ENCODE results near the gene TPD52L2.

Gene TPD52L2

DNA sequence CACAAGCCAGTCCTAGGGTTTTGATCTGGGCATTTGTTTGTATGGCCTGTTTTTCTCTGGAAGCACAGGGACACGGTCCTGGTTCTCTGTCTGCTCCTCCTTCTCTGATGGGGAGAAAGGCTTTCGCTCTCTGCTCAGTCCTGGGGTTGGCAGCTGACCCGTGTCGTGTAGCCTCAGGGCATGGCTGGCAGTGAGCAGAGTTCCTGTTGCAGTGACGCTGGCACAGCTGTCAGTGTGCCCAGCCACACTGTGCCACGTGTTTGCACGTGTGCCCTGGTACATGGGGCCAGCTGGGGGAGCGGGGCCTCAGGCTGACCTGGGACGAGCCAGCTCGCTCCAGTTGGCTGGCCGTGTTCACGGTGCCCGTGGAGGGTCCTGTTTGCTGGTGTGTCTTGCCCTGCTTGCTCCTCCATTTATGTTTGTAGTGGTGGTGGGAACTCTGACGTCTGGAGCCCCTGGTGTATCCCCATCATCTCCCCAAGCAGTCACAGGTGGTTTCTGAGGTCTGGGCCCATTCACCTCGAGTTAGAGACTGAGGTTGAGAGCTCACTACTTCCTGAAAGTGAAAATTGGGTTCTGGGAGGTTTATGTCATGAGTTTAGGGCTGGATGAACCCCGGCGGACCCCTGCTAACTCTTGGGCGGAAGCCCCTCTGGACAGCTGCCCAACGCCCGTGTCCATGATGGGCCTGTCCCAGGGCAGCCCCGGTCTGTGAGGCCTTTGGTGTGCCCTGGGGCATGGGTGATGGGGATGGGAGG lies 19.6 kb downstream of the TPD52L2 start:
- TF ChIP-seq ZNF70 (CRISPR knock-in tag; IDR thresholded peaks at IDR 0.05) (no peak), PPARA (CRISPR knock-in tag; IDR thresholded peaks at IDR 0.05; ENCODE audit: borderline replicate concordance) (no peak), GLIS3 (CRISPR knock-in tag; IDR thresholded peaks at IDR 0.05) (no peak), SNAI2 (CRISPR knock-in tag; IDR thresholded peaks at IDR 0.05) (no peak), ZFP30 (CRISPR knock-in tag; IDR thresholded peaks at IDR 0.05) (no peak), ZNF565 (CRISPR knock-in tag; conservative IDR thresholded peaks at IDR 0.05; ENCODE audit: low read depth) (no peak), ZNF8 (CRISPR knock-in tag; IDR thresholded peaks at IDR 0.05) (no peak), TOX (CRISPR knock-in tag; IDR thresholded peaks at IDR 0.05; ENCODE audit: borderline replicate concordance) (no peak), BACH2 (CRISPR knock-in tag; IDR thresholded peaks at IDR 0.05; ENCODE audit: borderline replicate concordance) (no peak), ZFP3 (CRISPR knock-in tag; IDR thresholded peaks at IDR 0.05) (no peak)
- TF ChIP-seq, protein P1, sequence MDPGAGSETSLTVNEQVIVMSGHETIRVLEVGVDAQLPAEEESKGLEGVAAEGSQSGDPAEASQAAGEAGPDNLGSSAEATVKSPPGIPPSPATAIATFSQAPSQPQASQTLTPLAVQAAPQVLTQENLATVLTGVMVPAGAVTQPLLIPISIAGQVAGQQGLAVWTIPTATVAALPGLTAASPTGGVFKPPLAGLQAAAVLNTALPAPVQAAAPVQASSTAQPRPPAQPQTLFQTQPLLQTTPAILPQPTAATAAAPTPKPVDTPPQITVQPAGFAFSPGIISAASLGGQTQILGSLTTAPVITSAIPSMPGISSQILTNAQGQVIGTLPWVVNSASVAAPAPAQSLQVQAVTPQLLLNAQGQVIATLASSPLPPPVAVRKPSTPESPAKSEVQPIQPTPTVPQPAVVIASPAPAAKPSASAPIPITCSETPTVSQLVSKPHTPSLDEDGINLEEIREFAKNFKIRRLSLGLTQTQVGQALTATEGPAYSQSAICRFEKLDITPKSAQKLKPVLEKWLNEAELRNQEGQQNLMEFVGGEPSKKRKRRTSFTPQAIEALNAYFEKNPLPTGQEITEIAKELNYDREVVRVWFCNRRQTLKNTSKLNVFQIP (CRISPR knock-in tag; IDR thresholded peaks at IDR 0.05; ENCODE audit: borderline replicate concordance, low read depth): no peak
- TF ChIP-seq, protein P2, sequence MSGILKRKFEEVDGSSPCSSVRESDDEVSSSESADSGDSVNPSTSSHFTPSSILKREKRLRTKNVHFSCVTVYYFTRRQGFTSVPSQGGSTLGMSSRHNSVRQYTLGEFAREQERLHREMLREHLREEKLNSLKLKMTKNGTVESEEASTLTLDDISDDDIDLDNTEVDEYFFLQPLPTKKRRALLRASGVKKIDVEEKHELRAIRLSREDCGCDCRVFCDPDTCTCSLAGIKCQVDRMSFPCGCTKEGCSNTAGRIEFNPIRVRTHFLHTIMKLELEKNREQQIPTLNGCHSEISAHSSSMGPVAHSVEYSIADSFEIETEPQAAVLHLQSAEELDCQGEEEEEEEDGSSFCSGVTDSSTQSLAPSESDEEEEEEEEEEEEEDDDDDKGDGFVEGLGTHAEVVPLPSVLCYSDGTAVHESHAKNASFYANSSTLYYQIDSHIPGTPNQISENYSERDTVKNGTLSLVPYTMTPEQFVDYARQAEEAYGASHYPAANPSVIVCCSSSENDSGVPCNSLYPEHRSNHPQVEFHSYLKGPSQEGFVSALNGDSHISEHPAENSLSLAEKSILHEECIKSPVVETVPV (CRISPR knock-in tag; IDR thresholded peaks at IDR 0.05): no peak
- TF ChIP-seq, protein P3, sequence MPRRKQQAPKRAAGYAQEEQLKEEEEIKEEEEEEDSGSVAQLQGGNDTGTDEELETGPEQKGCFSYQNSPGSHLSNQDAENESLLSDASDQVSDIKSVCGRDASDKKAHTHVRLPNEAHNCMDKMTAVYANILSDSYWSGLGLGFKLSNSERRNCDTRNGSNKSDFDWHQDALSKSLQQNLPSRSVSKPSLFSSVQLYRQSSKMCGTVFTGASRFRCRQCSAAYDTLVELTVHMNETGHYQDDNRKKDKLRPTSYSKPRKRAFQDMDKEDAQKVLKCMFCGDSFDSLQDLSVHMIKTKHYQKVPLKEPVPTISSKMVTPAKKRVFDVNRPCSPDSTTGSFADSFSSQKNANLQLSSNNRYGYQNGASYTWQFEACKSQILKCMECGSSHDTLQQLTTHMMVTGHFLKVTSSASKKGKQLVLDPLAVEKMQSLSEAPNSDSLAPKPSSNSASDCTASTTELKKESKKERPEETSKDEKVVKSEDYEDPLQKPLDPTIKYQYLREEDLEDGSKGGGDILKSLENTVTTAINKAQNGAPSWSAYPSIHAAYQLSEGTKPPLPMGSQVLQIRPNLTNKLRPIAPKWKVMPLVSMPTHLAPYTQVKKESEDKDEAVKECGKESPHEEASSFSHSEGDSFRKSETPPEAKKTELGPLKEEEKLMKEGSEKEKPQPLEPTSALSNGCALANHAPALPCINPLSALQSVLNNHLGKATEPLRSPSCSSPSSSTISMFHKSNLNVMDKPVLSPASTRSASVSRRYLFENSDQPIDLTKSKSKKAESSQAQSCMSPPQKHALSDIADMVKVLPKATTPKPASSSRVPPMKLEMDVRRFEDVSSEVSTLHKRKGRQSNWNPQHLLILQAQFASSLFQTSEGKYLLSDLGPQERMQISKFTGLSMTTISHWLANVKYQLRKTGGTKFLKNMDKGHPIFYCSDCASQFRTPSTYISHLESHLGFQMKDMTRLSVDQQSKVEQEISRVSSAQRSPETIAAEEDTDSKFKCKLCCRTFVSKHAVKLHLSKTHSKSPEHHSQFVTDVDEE (CRISPR knock-in tag; IDR thresholded peaks at IDR 0.05): no peak
- TF ChIP-seq, protein P4, sequence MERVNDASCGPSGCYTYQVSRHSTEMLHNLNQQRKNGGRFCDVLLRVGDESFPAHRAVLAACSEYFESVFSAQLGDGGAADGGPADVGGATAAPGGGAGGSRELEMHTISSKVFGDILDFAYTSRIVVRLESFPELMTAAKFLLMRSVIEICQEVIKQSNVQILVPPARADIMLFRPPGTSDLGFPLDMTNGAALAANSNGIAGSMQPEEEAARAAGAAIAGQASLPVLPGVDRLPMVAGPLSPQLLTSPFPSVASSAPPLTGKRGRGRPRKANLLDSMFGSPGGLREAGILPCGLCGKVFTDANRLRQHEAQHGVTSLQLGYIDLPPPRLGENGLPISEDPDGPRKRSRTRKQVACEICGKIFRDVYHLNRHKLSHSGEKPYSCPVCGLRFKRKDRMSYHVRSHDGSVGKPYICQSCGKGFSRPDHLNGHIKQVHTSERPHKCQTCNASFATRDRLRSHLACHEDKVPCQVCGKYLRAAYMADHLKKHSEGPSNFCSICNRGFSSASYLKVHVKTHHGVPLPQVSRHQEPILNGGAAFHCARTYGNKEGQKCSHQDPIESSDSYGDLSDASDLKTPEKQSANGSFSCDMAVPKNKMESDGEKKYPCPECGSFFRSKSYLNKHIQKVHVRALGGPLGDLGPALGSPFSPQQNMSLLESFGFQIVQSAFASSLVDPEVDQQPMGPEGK (CRISPR knock-in tag; IDR thresholded peaks at IDR 0.05; ENCODE audit: borderline replicate concordance): no peak
- TF ChIP-seq, protein P5, sequence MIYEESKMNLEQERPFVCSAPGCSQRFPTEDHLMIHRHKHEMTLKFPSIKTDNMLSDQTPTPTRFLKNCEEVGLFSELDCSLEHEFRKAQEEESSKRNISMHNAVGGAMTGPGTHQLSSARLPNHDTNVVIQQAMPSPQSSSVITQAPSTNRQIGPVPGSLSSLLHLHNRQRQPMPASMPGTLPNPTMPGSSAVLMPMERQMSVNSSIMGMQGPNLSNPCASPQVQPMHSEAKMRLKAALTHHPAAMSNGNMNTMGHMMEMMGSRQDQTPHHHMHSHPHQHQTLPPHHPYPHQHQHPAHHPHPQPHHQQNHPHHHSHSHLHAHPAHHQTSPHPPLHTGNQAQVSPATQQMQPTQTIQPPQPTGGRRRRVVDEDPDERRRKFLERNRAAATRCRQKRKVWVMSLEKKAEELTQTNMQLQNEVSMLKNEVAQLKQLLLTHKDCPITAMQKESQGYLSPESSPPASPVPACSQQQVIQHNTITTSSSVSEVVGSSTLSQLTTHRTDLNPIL (CRISPR knock-in tag; IDR thresholded peaks at IDR 0.05; ENCODE audit: low read depth): no peak
- no peak; the same call in 2 of the 3 replicates for ATAC-seq

DNA sequence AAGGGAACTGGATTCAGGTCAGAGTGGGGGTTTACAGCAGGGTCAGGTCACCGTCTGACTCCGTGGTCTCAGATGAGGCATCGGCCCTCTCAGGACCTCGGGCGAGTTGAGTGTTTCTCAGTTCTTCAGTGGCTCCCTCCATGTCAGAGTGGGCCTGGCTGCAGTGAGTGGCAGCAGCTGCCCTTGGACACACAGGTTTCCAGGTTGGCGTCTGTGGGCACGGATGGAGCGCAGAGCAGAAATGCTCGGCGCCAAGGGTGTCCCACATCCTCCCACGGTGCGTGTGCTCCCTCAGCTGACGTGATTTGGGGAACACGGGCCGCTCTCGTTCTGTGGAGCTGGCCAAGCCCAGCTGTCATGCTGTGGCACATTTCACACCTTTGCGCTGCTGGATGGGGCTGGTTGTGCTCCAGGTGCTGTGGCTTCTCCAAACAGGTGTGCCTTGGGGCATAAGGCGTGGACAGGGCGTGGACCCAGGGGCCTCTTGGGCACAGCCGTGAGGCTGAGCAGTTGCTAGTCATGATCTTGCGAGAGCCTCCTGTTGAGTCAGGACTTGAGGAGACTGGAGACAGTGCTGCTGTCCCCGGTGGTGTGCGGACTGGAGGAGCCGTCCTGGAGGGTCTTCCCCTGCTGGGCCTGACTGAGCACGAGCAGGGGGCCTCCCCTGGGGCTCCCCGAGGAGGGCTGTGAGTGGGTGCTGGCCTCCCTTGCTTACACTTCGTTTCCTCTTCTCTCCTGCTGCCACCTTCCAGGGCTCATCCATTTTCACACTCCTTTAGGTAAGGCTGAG lies 20.4 kb downstream of the TPD52L2 start:
- TF ChIP-seq, protein P2 (CRISPR knock-in tag; IDR thresholded peaks at IDR 0.05): no peak
- TF ChIP-seq RARB (CRISPR knock-in tag; IDR thresholded peaks at IDR 0.05) (no peak), TCF4 (CRISPR knock-in tag; IDR thresholded peaks at IDR 0.05; ENCODE audit: borderline replicate concordance) (no peak), SNAI2 (CRISPR knock-in tag; IDR thresholded peaks at IDR 0.05) (no peak), ZNF70 (CRISPR knock-in tag; IDR thresholded peaks at IDR 0.05) (no peak), OSR1 (CRISPR knock-in tag; IDR thresholded peaks at IDR 0.05) (no peak)
- TF ChIP-seq, protein P1 (CRISPR knock-in tag; IDR thresholded peaks at IDR 0.05; ENCODE audit: borderline replicate concordance, low read depth): no peak
- TF ChIP-seq, protein P3 (CRISPR knock-in tag; IDR thresholded peaks at IDR 0.05): no peak
- TF ChIP-seq, protein P4 (CRISPR knock-in tag; IDR thresholded peaks at IDR 0.05; ENCODE audit: borderline replicate concordance): no peak
- no peak for ATAC-seq

Data from SK-N-SH treated with all-trans-retinoic acid at 6 μM for 48 hours (cell line).